GM19238 (cell line): Measurements from ENCODE around the gene PATL2.
"Not testable (repeated sequence)": the region's sequence is repeated elsewhere in the genome, so short reads cannot be mapped to it uniquely, and the experiment has no call there.

Experiments
- DNase-seq: peaks from one replicate; pipeline ENCODE4 v3.0.0; 2011; ENCODE audit warnings: low spot score; ENCODE audit not compliant: insufficient read length

PATL2 gene

GRCh38 chr15:44719293-44719999 lies 8.3 kb upstream of the PATL2 start:
- DNase-seq = no peak

GRCh38 chr15:44718927-44719292 lies 7.8 kb upstream of the PATL2 start:
- no peak for DNase-seq

- no peak for DNase-seq
Observed at GRCh38 chr15:44718180-44718926, 7.2 kb upstream of the PATL2 start.

- DNase-seq = no peak
Observed at GRCh38 chr15:44716983-44717602, 6.0 kb upstream of the PATL2 start.

GRCh38 chr15:44715797-44716334 lies 4.7 kb upstream of the PATL2 start:
- DNase-seq = no peak

- DNase-seq = no peak
Observed at GRCh38 chr15:44715142-44715796, 4.1 kb upstream of the PATL2 start.

GRCh38 chr15:44713006-44713966 lies 2.2 kb upstream of the PATL2 start:
- DNase-seq = no peak

- no peak for DNase-seq
Observed at GRCh38 chr15:44712346-44713005, 1.4 kb upstream of the PATL2 start.

GRCh38 chr15:44711743-44712345 lies 721 bp upstream of the PATL2 start:
- DNase-seq = no peak

GRCh38 chr15:44710236-44711095 lies 657 bp downstream of the PATL2 start:
- no peak for DNase-seq

GRCh38 chr15:44706946-44707636 lies 4.0 kb downstream of the PATL2 start:
- DNase-seq = no peak

GRCh38 chr15:44706401-44706800 lies 4.7 kb downstream of the PATL2 start:
- DNase-seq = no peak

GRCh38 chr15:44705986-44706385 lies 5.1 kb downstream of the PATL2 start:
- DNase-seq = no peak

GRCh38 chr15:44700676-44701075 lies 10.4 kb downstream of the PATL2 start:
- DNase-seq = not testable (repeated sequence)

- no peak for DNase-seq
Observed at GRCh38 chr15:44698641-44699040, 12.5 kb downstream of the PATL2 start.

- no peak for DNase-seq
Observed at GRCh38 chr15:44697014-44697413, 14.1 kb downstream of the PATL2 start.

- DNase-seq = no peak
Observed at GRCh38 chr15:44695294-44695693, 15.8 kb downstream of the PATL2 start.

GRCh38 chr15:44694416-44694815 lies 16.7 kb downstream of the PATL2 start:
- no peak for DNase-seq
